Epithelial cell of esophagus (primary cell): ENCODE data around the gene DIP2C.

Experiments used
- DNase-seq: peaks from one replicate; pipeline ENCODE4 v3.0.0; 2010; ENCODE audit warnings: low read depth
- H3K4me3 ChIP-seq: 2 replicates; pipeline ENCODE4 v1.5.1; 2011; ENCODE audit warnings: mild to moderate bottlenecking, low read length, control low read depth
- CTCF ChIP-seq: IDR thresholded peaks from 2 replicates; pipeline ENCODE4 v1.5.1; 2011; ENCODE audit warnings: low read depth, mild to moderate bottlenecking, low read length, control low read depth, inconsistent platforms; ENCODE audit not compliant: insufficient read depth; ENCODE audit errors: missing control alignments

DIP2C gene

DNA sequence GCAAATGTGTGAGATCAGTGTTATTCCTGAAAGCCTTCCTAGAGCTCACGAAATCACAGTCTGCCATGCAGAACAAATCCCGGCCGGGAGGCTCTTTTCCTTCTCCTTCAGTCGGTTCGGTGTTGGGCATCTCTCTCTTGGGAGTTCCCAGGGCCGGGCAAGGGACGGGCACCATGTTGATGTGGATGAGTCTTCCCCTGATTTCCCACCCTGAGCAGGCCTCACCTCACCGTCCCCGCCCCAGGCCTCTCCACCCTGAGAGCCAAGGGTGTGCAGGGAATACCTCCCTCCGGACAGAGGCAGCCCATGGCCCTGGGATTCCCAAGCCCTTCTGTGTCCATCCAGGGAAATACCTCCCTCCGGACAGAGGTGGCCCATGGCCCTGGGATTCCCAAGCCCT lies 28.0 kb upstream of the DIP2C start:
- TF ChIP-seq CTCF = no peak
- DNase-seq = no peak
- H3K4me3 ChIP-seq = no peak overlapping the region

- no peak for TF ChIP-seq CTCF
- H3K4me3 ChIP-seq = no peak overlapping the region
- no peak for DNase-seq
Measured at GRCh38 chr10:716821-717220, 27.4 kb upstream of the DIP2C start.

- no peak for TF ChIP-seq CTCF
- no peak for DNase-seq
Measured at GRCh38 chr10:714214-714613, 24.7 kb upstream of the DIP2C start.

GRCh38 chr10:712575-712974 lies 23.1 kb upstream of the DIP2C start:
- no peak overlapping the region for H3K4me3 ChIP-seq
- TF ChIP-seq CTCF = no peak
- DNase-seq = no peak

More at GRCh38 chr10:714214-714613, 24.7 kb upstream of the DIP2C start:
- no peak overlapping the region for H3K4me3 ChIP-seq

DNA sequence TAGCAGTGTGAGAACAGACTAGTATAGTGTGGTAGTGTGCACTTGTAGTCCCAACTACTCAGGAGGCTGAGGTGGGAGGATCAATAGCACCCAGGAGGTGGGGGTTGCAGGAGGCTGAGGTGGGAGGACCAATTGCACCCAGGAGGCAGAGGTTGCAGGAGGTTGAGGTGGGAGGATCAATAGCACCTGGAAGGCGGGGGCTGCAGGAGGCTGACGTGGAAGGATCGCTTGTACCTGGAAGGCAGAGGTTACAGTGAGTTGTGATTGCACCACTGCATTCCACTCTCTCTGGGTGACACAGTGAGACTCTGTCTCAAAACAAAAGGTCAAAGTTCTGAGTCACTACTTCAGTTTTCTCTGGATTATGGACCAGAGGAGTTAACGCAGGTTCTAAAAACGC lies 22.6 kb upstream of the DIP2C start:
- DNase-seq = peak; percentile 6
- no peak for TF ChIP-seq CTCF
- no peak overlapping the region for H3K4me3 ChIP-seq

GRCh38 chr10:707861-708260 lies 18.4 kb upstream of the DIP2C start:
- DNase-seq = no peak
- TF ChIP-seq CTCF = no peak
- no peak overlapping the region for H3K4me3 ChIP-seq

- no peak for DNase-seq
- TF ChIP-seq CTCF = no peak
- H3K4me3 ChIP-seq = no peak overlapping the region
Measured at GRCh38 chr10:707456-707855, 18.0 kb upstream of the DIP2C start.
